ENCODE data around the gene SGCD. TPM values are rescaled to one million over a fixed set of nuclear protein-coding genes. Genes with fewer than 3 reads are reported as not detected.

SGCD gene
- polyA plus RNA-seq, 1 of the 3 experiments (the other 2 are of a cell fraction): 0.87 TPM

- H3K9me3 ChIP-seq: no peaks in the 10 kb centered on the region; the same call in 1 of the 2 replicates
- no peak overlapping the region for H3K27ac ChIP-seq (ENCODE audit: low read depth in 2 of 2, low read length in 1 of 2)
- no peaks in the 10 kb centered on the region for H3K27me3 ChIP-seq (ENCODE audit: insufficient read depth)
- H3K4me1 ChIP-seq (ENCODE audit: control insufficient read depth in 1 of 2, insufficient read depth in 2 of 2, low read depth in 1 of 2, low read length in 1 of 2): no peaks in the 10 kb centered on the region
- CTCF ChIA-PET: interaction anchor here (1.1 kb wide), 1 partner anchor 13 kb away, joined by 3 read pairs; no protein-coding TSS in a partner anchor
- no peaks in the 10 kb centered on the region for H3F3A ChIP-seq (replicated peaks; ENCODE audit: insufficient read depth)
- no peak overlapping the region for H3K4me3 ChIP-seq (ENCODE audit: low read depth in 2 of 2, low read length in 1 of 2)
- no peak overlapping the region for H2AFZ ChIP-seq (ENCODE audit: low read depth)
- no peaks in the 10 kb centered on the region for H4K20me1 ChIP-seq (ENCODE audit: insufficient read depth)
- H3K9ac ChIP-seq: no peak overlapping the region
- POLR2A ChIA-PET: no interaction called here
- H3K9me2 ChIP-seq: no peaks in the 10 kb centered on the region
- no peak overlapping the region for H3K4me2 ChIP-seq
- TF ChIP-seq POLR2AphosphoS5 (IDR thresholded peaks at IDR 0.05; ENCODE audit: low read depth, low read length): no peak
- TF ChIP-seq TCF12 (IDR thresholded peaks at IDR 0.05): no peak
- TF ChIP-seq USF1 (IDR thresholded peaks at IDR 0.05; ENCODE audit: borderline replicate concordance, low read depth): no peak
- no peak for TF ChIP-seq RXRA (IDR thresholded peaks at IDR 0.05; ENCODE audit: borderline replicate concordance, low read depth)
- no peak for TF ChIP-seq GATA2 (CRISPR knock-in tag; IDR thresholded peaks at IDR 0.05)
- TF ChIP-seq MEF2A (IDR thresholded peaks at IDR 0.05; ENCODE audit: borderline replicate concordance, low read depth): no peak
- TF ChIP-seq EP300 (IDR thresholded peaks at IDR 0.05; ENCODE audit: borderline replicate concordance in 1 of 2, low read depth in 1 of 2, low read length in 1 of 2): no peak
- no peak for TF ChIP-seq RCOR1 (IDR thresholded peaks at IDR 0.05; ENCODE audit: low read length)
- no peak for TF ChIP-seq TEAD4 (IDR thresholded peaks at IDR 0.05; ENCODE audit: borderline replicate concordance, insufficient read depth)
- TF ChIP-seq FOSL2 (IDR thresholded peaks at IDR 0.05; ENCODE audit: borderline replicate concordance, low read depth): no peak
- no peaks in the 10 kb centered on the region for H3K79me2 ChIP-seq (ENCODE audit: insufficient read depth)
- no peak for DNase-seq
- 28% methylated on average over 4 of the region's 4 CpGs for WGBS (ENCODE audit: low lambda C conversion rate)
- H3K36me3 ChIP-seq (replicated peaks in 1 of 2; ENCODE audit: control insufficient read depth in 1 of 2, insufficient read depth in 2 of 2, low read length in 1 of 2): no peaks in the 10 kb centered on the region
Measured at GRCh38 chr5:156515803-156516360, 188.9 kb downstream of the SGCD start.

- Histone ChIP-seq H2AFZ (ENCODE audit: low read depth) (no peak overlapping the region), H3K9me2 (0 out of 2 replicates have a peak, but pooled peaks cover 3% of the 10 kb centered on the region), H3K79me2 (ENCODE audit: insufficient read depth) (no peaks in the 10 kb centered on the region), H3K4me3 (ENCODE audit: low read depth in 2 of 2, low read length in 1 of 2) (no peak overlapping the region), H3F3A (replicated peaks; ENCODE audit: insufficient read depth) (no peaks in the 10 kb centered on the region), H3K36me3 (replicated peaks in 1 of 2; ENCODE audit: control insufficient read depth in 1 of 2, insufficient read depth in 2 of 2, low read length in 1 of 2) (no peaks in the 10 kb centered on the region), H3K9ac (no peak overlapping the region), H3K27ac (ENCODE audit: low read depth in 2 of 2, low read length in 1 of 2) (no peak overlapping the region), H3K27me3 (ENCODE audit: insufficient read depth) (no peaks in the 10 kb centered on the region), H3K4me2 (no peak overlapping the region), H4K20me1 (ENCODE audit: insufficient read depth) (no peaks in the 10 kb centered on the region), H3K9me3 (no peaks in the 10 kb centered on the region), H3K4me1 (ENCODE audit: control insufficient read depth in 1 of 2, insufficient read depth in 2 of 2, low read depth in 1 of 2, low read length in 1 of 2) (no peaks in the 10 kb centered on the region)
- ChIA-PET POLR2A (no interaction called here), CTCF (no interaction called here)
- DNase-seq: no peak
- 28% methylated on average over 5 of the region's 5 CpGs for WGBS (ENCODE audit: low lambda C conversion rate)
- no peak for TF ChIP-seq ZBTB33 (IDR thresholded peaks at IDR 0.05; ENCODE audit: borderline replicate concordance, low read depth)
- TF ChIP-seq FOXM1 (IDR thresholded peaks at IDR 0.05; ENCODE audit: low read depth): no peak
- no peak for TF ChIP-seq TCF12 (IDR thresholded peaks at IDR 0.05)
- no peak for TF ChIP-seq FOSL2 (IDR thresholded peaks at IDR 0.05; ENCODE audit: borderline replicate concordance, low read depth)
Measured at GRCh38 chr5:156522651-156523529, 195.9 kb downstream of the SGCD start.

All from SK-N-SH (cell line).